CD14-positive monocyte (primary cell): ENCODE data around the gene POLD2. TPM values are rescaled to one million over a fixed set of nuclear protein-coding genes. Genes with fewer than 3 reads are reported as not detected.
A peak's percentile ranks its signal among the peaks of the same experiment; 100 is the strongest.

Experiments used
- DNase-seq, 3 donors: peaks; one replicate each; pipeline ENCODE4 v3.0.0-alpha.2; 2011 to 2022
- H2AFZ ChIP-seq: 2 replicates; pipeline ENCODE4 v1.6.0; 2012; ENCODE audit warnings: mild to moderate bottlenecking, low read depth, low read length, inconsistent platforms; ENCODE audit not compliant: insufficient read depth, poor library complexity, severe bottlenecking
- H3K27ac ChIP-seq, 2 donors: 1 replicate in 1 of 2; 2 replicates in 1 of 2; pipeline ENCODE4 v1.5.1; 2012 to 2013; ENCODE audit warnings: low read length in 2 of 2, control low read depth in 1 of 2, inconsistent platforms in 1 of 2, low read depth in 1 of 2, mild to moderate bottlenecking in 1 of 2
- H3K27me3 ChIP-seq, 2 donors: one replicate each; pipeline versions ENCODE4 v1.6.0 to v1.6.1; 2011 to 2013; ENCODE audit warnings: low read length in 2 of 2; ENCODE audit not compliant: control insufficient read depth in 2 of 2, insufficient read depth in 2 of 2
- H3K36me3 ChIP-seq, 2 donors: replicated peaks in 1 of 2; 1 replicate in 1 of 2; 2 replicates in 1 of 2; pipeline versions ENCODE4 v1.5.1 to v1.6.1; 2012 to 2013; ENCODE audit warnings: low read length in 2 of 2, control low read depth in 1 of 2, inconsistent platforms in 1 of 2, mild to moderate bottlenecking in 1 of 2; ENCODE audit not compliant: insufficient read depth in 2 of 2, control insufficient read depth in 1 of 2
- H3K4me1 ChIP-seq, 2 donors: 1 replicate in 1 of 2; 2 replicates in 1 of 2; pipeline versions ENCODE4 v1.5.1 to v1.6.1; 2012 to 2013; ENCODE audit warnings: low read length in 2 of 2, control low read depth in 1 of 2, inconsistent platforms in 1 of 2, mild to moderate bottlenecking in 1 of 2, moderate library complexity in 1 of 2; ENCODE audit not compliant: insufficient read depth in 2 of 2, control insufficient read depth in 1 of 2
- H3K4me2 ChIP-seq: replicated peaks from 2 replicates; pipeline ENCODE3; 2012; ENCODE audit warnings: low read length, moderate library complexity, mild to moderate bottlenecking; ENCODE audit not compliant: poor library complexity, severe bottlenecking; ENCODE audit errors: extremely low read depth
- H3K4me3 ChIP-seq, 3 experiments: fragments of 200-600 bp in 1 of 3; sonication (generic) in 1 of 3; replicated peaks in 1 of 3; 1 replicate in 2 of 3; 2 replicates in 1 of 3; pipeline ENCODE4 v1.5.1; 2011 to 2013; ENCODE audit warnings: low read length in 3 of 3, mild to moderate bottlenecking in 3 of 3, control low read depth in 2 of 3, low read depth in 2 of 3, inconsistent platforms in 1 of 3, moderate library complexity in 1 of 3
- H3K79me2 ChIP-seq: 2 replicates; pipeline ENCODE4 v1.6.0; 2012; ENCODE audit warnings: mild to moderate bottlenecking, control low read depth, inconsistent platforms, low read length, moderate library complexity; ENCODE audit not compliant: insufficient read depth
- H3K9ac ChIP-seq: 2 replicates; pipeline ENCODE4 v1.6.0; 2017; ENCODE audit warnings: low read length, mild to moderate bottlenecking; ENCODE audit not compliant: insufficient read depth, poor library complexity, severe bottlenecking
- H3K9me3 ChIP-seq, 2 donors: replicated peaks in 1 of 2; 1 replicate in 1 of 2; 2 replicates in 1 of 2; pipeline versions ENCODE4 v1.5.1 to v1.6.1; 2012 to 2013; ENCODE audit warnings: low read length in 2 of 2, control low read depth in 1 of 2; ENCODE audit not compliant: control insufficient read depth in 1 of 2, insufficient read depth in 1 of 2
- H4K20me1 ChIP-seq: 2 replicates; pipeline ENCODE4 v1.6.0; 2012; ENCODE audit warnings: mild to moderate bottlenecking, low read length, control low read depth, moderate library complexity; ENCODE audit not compliant: insufficient read depth
- H3K27ac Mint-ChIP-seq, 7 donors: one replicate each; pipeline ENCODE4 v1.8.0; 2020; ENCODE audit warnings: mild to moderate bottlenecking in 7 of 7, mixed read lengths in 7 of 7, moderate library complexity in 6 of 7, inconsistent platforms in 2 of 7
- H3K27me3 Mint-ChIP-seq, 3 donors: one replicate each; pipeline ENCODE4 v1.8.0; 2021 to 2022; ENCODE audit warnings: low read depth in 3 of 3, mild to moderate bottlenecking in 3 of 3, mixed read lengths in 3 of 3, moderate library complexity in 3 of 3, inconsistent platforms in 1 of 3
- H3K36me3 Mint-ChIP-seq, 2 donors: one replicate each; pipeline ENCODE4 v1.8.0; 2020; ENCODE audit warnings: mixed read lengths in 2 of 2, inconsistent platforms in 1 of 2, mild to moderate bottlenecking in 1 of 2
- H3K4me1 Mint-ChIP-seq: one replicate; pipeline ENCODE4 v1.8.0; 2020; ENCODE audit warnings: mild to moderate bottlenecking, mixed read lengths
- H3K4me3 Mint-ChIP-seq, 2 donors: one replicate each; pipeline ENCODE4 v1.8.0; 2020; ENCODE audit warnings: mild to moderate bottlenecking in 2 of 2, mixed read lengths in 2 of 2, moderate library complexity in 1 of 2
- H3K9me3 Mint-ChIP-seq, 7 donors: one replicate each; pipeline ENCODE4 v1.8.0; 2020 to 2022; ENCODE audit warnings: mixed read lengths in 7 of 7, mild to moderate bottlenecking in 6 of 7, moderate library complexity in 6 of 7, inconsistent platforms in 2 of 7
- CTCF ChIP-seq: fragments of 200-600 bp; IDR thresholded peaks from one replicate; pipeline ENCODE4 v1.8.0; 2022; ENCODE audit warnings: antibody characterized with exemption, mild to moderate bottlenecking
- WGBS: methylation state at CpG from one replicate; pipeline ENCODE4 v1.1.5; 2013; ENCODE audit warnings: missing lambda C conversion rate; ENCODE audit not compliant: insufficient coverage; 5-methylcytosine and 5-hydroxymethylcytosine counted together
- intact Hi-C, 2 donors: fragments of 100-400 bp; cut with micrococcal nuclease; formaldehyde crosslinking; loops; one replicate each; pipeline versions ENCODE4 v1.15.0 to v1.15.1; 2023
- polyA plus RNA-seq, 3 donors: library from polyadenylated mRNA; depleted of rRNA in 1 of 3; unstranded in 2 of 3; stranded (reverse) in 1 of 3; fragments of 300-500 nt in 2 of 3; fragments of >200 nt in 1 of 3; fragmentation: Illumina TruSeq in 2 of 3; gene quantifications; 1 replicate in 2 of 3; 2 replicates in 1 of 3; pipeline ENCODE4 v1.2.3, GENCODE V29; 2012 to 2021

Gene POLD2
- polyA plus RNA-seq, 3 donors, result 24.1 to 27.1 (median 25.7) TPM

- peaks cover 65 to 83% of the 10 kb centered on the region in 2 donors for H3K36me3 Mint-ChIP-seq
- H3K9me3 Mint-ChIP-seq, result peaks cover 0 to 2% (median 0%) of the 10 kb centered on the region in 7 donors
- Histone ChIP-seq H3K36me3 (peaks cover 60 to 67% of the 10 kb centered on the region in 2 donors), H3K9ac (no peak overlapping the region), H3K4me1 (peaks cover 32 to 42% of the 10 kb centered on the region in 2 donors), H3K4me2 (no peak overlapping the region), H3K9me3 (no peaks in the 10 kb centered on the region), H2AFZ (no peak overlapping the region), H3K27me3 (no peaks in the 10 kb centered on the region), H3K4me3 (no peak overlapping the region), H3K79me2 (peaks cover 23% of the 10 kb centered on the region), H3K27ac (peak overlapping the region in 1 of 2 donors; percentile 97), H4K20me1 (peaks cover 6% of the 10 kb centered on the region)
- H3K4me3 Mint-ChIP-seq, result no peak overlapping the region
- no peak for TF ChIP-seq CTCF
- intact Hi-C loops, result no loop called here
- peak overlapping the region in 6 of 7 donors; percentile 52 to 99 (median 98) for H3K27ac Mint-ChIP-seq
- DNase-seq, result no peak
- peaks cover 49% of the 10 kb centered on the region for H3K4me1 Mint-ChIP-seq
- 100% methylated on average over 2 of the region's 9 CpGs for WGBS
- H3K27me3 Mint-ChIP-seq, result peaks cover 0 to 6% (median 0%) of the 10 kb centered on the region in 3 donors
These were observed 46.3 kb downstream of the POLD2 start for GRCh38 chr7:44077061-44077460.

- H3K79me2 ChIP-seq, result peaks cover 17% of the 10 kb centered on the region
- no peak for DNase-seq
- H3K9me3 Mint-ChIP-seq, result peaks cover 0 to 2% (median 0%) of the 10 kb centered on the region in 7 donors
- no peak overlapping the region for H3K4me3 ChIP-seq
- no peaks in the 10 kb centered on the region for H3K27me3 ChIP-seq
- H3K9ac ChIP-seq, result no peak overlapping the region
- H2AFZ ChIP-seq, result no peak overlapping the region
- WGBS, result 99% methylated on average over 16 of the region's 20 CpGs
- H3K4me2 ChIP-seq, result no peak overlapping the region
- peaks cover 25 to 34% of the 10 kb centered on the region in 2 donors for H3K4me1 ChIP-seq
- no peak for TF ChIP-seq CTCF
- intact Hi-C loops, result no loop called here
- H3K4me1 Mint-ChIP-seq, result peaks cover 47% of the 10 kb centered on the region
- H3K27me3 Mint-ChIP-seq, result peaks cover 0 to 6% (median 0%) of the 10 kb centered on the region in 3 donors
- H4K20me1 ChIP-seq, result peaks cover 6% of the 10 kb centered on the region
- peak overlapping the region; percentile 86 to 99 (median 98) for H3K27ac Mint-ChIP-seq
- no peak overlapping the region for H3K4me3 Mint-ChIP-seq
- peak overlapping the region in 1 of 2 donors; percentile 97 for H3K27ac ChIP-seq
- H3K36me3 ChIP-seq, result peaks cover 60 to 67% of the 10 kb centered on the region in 2 donors
- H3K36me3 Mint-ChIP-seq, result peaks cover 65 to 88% of the 10 kb centered on the region in 2 donors
- H3K9me3 ChIP-seq, result no peaks in the 10 kb centered on the region
These were observed 47.0 kb downstream of the POLD2 start for GRCh38 chr7:44076101-44076895.
